Activated naive CD8-positive, alpha-beta T cell treated with anti-CD3 and anti-CD28 coated beads, Interleukin-2, amount 50 U/mL, for 24 hours (primary cell): ENCODE measurements around the gene TMEM179B.
"Not testable (repeated sequence)": the region's sequence is repeated elsewhere in the genome, so short reads cannot be mapped to it uniquely, and the experiment has no call there.

ENCODE experiments used
- ATAC-seq: fragments of 150-1000 bp; cut with Tn5 transposase; one replicate; pipeline ENCODE4 v1.10.0; 2021
- DNase-seq: peaks from one replicate; pipeline ENCODE4 v3.0.0; 2021
- H3K27ac Mint-ChIP-seq: one replicate; pipeline ENCODE4 v1.8.0; 2021; ENCODE audit warnings: mild to moderate bottlenecking, mixed read lengths
- H3K27me3 Mint-ChIP-seq: one replicate; pipeline ENCODE4 v1.8.0; 2021; ENCODE audit warnings: mixed read lengths
- H3K36me3 Mint-ChIP-seq: one replicate; pipeline ENCODE4 v1.8.0; 2021; ENCODE audit warnings: low read depth, mixed read lengths
- H3K4me1 Mint-ChIP-seq: one replicate; pipeline ENCODE4 v1.8.0; 2021; ENCODE audit warnings: mixed read lengths
- H3K4me3 Mint-ChIP-seq: one replicate; pipeline ENCODE4 v1.8.0; 2021; ENCODE audit warnings: mild to moderate bottlenecking, moderate library complexity, mixed read lengths
- H3K9me3 Mint-ChIP-seq: one replicate; pipeline ENCODE4 v1.8.0; 2021; ENCODE audit warnings: mixed read lengths

TMEM179B gene, protein sequence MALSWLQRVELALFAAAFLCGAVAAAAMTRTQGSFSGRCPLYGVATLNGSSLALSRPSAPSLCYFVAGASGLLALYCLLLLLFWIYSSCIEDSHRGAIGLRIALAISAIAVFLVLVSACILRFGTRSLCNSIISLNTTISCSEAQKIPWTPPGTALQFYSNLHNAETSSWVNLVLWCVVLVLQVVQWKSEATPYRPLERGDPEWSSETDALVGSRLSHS

GRCh38 chr11:62787005-62787759 is at the start of gene TMEM179B:
Gene TMEM179B (plus strand): TSS chr11:62787402. CDS start chr11:62787432, 30 bp downstream.
- ATAC-seq = peak; percentile 79
- Mint-ChIP-seq H3K4me1 (peaks cover 47% of the 10 kb centered on the region), H3K4me3 (peak within 1 kb of the TSS; percentile 92), H3K27ac (peak within 1 kb of the TSS; percentile 84), H3K27me3 (no peaks in the 10 kb centered on the region), H3K36me3 (peaks cover 23% of the 10 kb centered on the region), H3K9me3 (no peaks in the 10 kb centered on the region)
- peak; percentile 99 for DNase-seq

DNA sequence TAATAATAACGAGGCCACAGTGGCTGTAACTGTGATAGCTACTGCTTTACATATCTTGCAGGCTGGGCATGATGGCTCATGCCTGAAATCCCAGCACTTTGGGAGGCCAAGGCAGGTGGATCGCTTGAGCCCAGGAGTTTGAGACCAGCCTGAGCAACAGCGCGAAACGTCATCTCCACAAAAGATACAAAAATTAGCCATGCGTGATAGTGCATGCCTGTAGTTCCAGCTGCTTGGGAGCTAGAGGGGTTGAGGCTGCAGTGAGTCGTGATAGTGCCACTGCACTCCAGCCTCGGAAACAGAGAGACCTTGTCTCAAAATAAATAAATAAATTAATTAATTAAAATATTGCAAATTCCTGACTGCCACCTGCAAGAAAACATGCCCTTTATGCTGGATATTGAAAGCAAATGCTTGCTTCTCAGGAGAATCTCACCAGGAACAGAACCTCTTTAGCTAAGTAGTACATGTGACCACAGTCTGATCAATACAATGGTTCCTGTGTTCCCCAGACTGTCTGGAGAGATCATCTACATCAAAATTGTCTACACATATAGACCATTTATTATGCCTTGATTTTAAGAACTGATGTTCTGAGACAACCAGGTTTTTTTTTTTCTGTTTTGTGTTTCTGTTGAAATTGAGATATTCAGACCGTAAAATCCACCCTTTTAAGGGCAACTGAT is 39.6 kb upstream of the TMEM179B start:
- no peaks in the 10 kb centered on the region for H3K9me3 Mint-ChIP-seq
- no peak for DNase-seq
- H3K27me3 Mint-ChIP-seq = no peaks in the 10 kb centered on the region
- H3K27ac Mint-ChIP-seq = no peak overlapping the region
- ATAC-seq = no peak
- peaks cover 4% of the 10 kb centered on the region for H3K36me3 Mint-ChIP-seq
- H3K4me3 Mint-ChIP-seq = no peak overlapping the region
- H3K4me1 Mint-ChIP-seq = peaks cover 11% of the 10 kb centered on the region

GRCh38 chr11:62749931-62750330 is 37.3 kb upstream of the TMEM179B start:
- DNase-seq, H3K36me3 Mint-ChIP-seq, H3K4me3 Mint-ChIP-seq, H3K27me3 Mint-ChIP-seq, H3K9me3 Mint-ChIP-seq, H3K27ac Mint-ChIP-seq, ATAC-seq: not testable (repeated sequence)
- H3K4me1 Mint-ChIP-seq = peaks cover 27% of the 10 kb centered on the region

GRCh38 chr11:62752177-62752785 is 34.9 kb upstream of the TMEM179B start:
- DNase-seq (no peak), ATAC-seq (no peak)
- Mint-ChIP-seq H3K4me1 (peaks cover 27% of the 10 kb centered on the region), H3K27ac (no peak overlapping the region), H3K9me3 (no peaks in the 10 kb centered on the region), H3K27me3 (peaks cover 2% of the 10 kb centered on the region), H3K4me3 (no peak overlapping the region), H3K36me3 (peaks cover 8% of the 10 kb centered on the region)

GRCh38 chr11:62752994-62753735 is 34.0 kb upstream of the TMEM179B start:
- no peak for DNase-seq
- Mint-ChIP-seq H3K4me1 (peaks cover 27% of the 10 kb centered on the region), H3K4me3 (peak overlapping the region; percentile 98), H3K27ac (peak overlapping the region; percentile 99), H3K9me3 (no peaks in the 10 kb centered on the region), H3K27me3 (peaks cover 2% of the 10 kb centered on the region), H3K36me3 (peaks cover 8% of the 10 kb centered on the region)
- no peak for ATAC-seq

DNA sequence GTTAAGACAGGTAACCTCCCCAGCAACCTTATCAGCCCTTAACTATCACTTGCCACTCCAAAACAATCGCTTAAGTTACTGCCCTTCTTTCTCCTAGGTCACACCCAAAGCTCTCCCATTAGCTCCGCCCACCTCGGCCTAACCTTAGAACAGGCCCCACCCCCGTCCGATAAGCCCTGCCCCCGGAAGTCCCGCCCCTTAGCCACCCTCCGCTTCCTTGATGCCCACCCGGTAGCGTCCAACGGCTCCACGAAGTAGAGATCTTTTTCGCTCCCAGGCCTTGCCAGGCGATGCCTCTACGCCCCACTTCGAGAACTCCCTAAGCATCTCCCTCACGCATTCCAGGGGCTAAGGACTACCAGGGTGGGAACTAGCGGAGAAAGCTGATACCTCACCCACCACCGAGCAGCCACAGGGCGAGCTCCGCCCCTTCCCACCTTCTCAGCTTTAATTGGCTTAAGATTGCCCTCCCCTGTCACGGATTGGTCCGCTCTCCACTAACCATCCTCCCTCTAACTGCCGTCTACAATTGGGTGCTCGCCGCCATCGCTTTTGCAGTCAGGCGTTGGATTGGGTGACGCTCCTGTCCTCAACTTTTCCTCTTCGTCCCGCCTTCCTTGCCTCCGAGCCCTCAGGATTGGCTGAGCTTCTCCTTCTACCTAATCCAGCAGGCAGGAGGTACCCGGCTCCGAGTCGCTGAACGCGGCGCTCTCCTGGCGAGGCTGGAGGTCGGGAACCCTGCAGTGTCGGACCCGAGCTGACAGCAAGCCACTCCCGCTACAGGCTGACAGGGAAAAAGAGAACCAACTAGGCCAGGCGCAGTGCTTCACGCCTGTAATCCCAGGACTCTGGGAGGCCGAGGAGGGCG is 33.2 kb upstream of the TMEM179B start, which contains the start of gene ZBTB3:
Gene ZBTB3 (minus strand): TSS at position 425 of the 868 bp plus-strand sequence. CDS start 496 bp downstream, outside the sequence.
- H3K27me3 Mint-ChIP-seq = peaks cover 2% of the 10 kb centered on the region
- DNase-seq (peak; percentile 96), ATAC-seq (peak; percentile 99)
- H3K9me3 Mint-ChIP-seq = no peaks in the 10 kb centered on the region
- H3K27ac Mint-ChIP-seq = peak within 1 kb of the TSS; percentile 99
- H3K4me1 Mint-ChIP-seq = peaks cover 27% of the 10 kb centered on the region
- H3K4me3 Mint-ChIP-seq = peak within 1 kb of the TSS; percentile 98
- H3K36me3 Mint-ChIP-seq = peaks cover 7% of the 10 kb centered on the region

DNA sequence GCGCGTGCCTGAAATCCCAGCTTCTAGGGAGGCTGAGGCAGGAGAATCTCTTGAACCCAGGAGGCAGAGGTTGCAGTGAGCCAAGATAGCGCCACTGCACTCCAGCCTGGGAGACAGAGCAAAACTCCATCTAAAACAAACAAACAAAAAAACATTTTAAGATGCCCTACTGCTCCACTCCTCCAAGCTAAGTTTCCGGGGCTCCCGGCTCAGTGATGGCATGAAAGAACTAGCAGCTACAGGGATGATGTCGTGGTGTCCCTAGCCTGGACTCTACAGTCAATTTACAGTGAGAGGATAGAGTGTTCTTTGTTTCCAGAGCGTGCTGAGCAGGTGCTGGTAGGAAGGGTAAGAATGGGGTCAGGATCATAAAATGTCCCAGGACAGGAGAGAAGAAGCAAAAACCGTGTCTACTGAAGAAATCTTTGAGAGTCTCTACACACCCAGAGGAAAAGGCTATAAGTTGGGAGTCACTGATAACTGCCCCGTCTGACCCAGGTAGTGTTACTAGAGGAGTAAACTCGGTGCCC is 32.1 kb upstream of the TMEM179B start:
- DNase-seq = no peak
- ATAC-seq = no peak
- Mint-ChIP-seq H3K4me3 (peak overlapping the region; percentile 98), H3K4me1 (peaks cover 27% of the 10 kb centered on the region), H3K27me3 (peaks cover 2% of the 10 kb centered on the region), H3K9me3 (no peaks in the 10 kb centered on the region), H3K36me3 (peaks cover 5% of the 10 kb centered on the region), H3K27ac (no peak overlapping the region)

- H3K36me3 Mint-ChIP-seq = peaks cover 10% of the 10 kb centered on the region
- no peak for ATAC-seq
- H3K27ac Mint-ChIP-seq = no peak overlapping the region
- peaks cover 2% of the 10 kb centered on the region for H3K27me3 Mint-ChIP-seq
- DNase-seq = no peak
- H3K9me3 Mint-ChIP-seq = no peaks in the 10 kb centered on the region
- H3K4me3 Mint-ChIP-seq = no peak overlapping the region
- H3K4me1 Mint-ChIP-seq = peaks cover 29% of the 10 kb centered on the region
Measured at GRCh38 chr11:62757846-62758788, 29.1 kb upstream of the TMEM179B start.

- Mint-ChIP-seq H3K36me3 (peaks cover 15% of the 10 kb centered on the region), H3K4me3 (peak overlapping the region; percentile 94), H3K4me1 (peaks cover 21% of the 10 kb centered on the region), H3K27ac (peak overlapping the region; percentile 39)
- not testable (repeated sequence) for H3K9me3 Mint-ChIP-seq, ATAC-seq, H3K27me3 Mint-ChIP-seq
- peak; percentile 23 for DNase-seq
Measured at GRCh38 chr11:62760867-62761227, 26.4 kb upstream of the TMEM179B start.

DNA sequence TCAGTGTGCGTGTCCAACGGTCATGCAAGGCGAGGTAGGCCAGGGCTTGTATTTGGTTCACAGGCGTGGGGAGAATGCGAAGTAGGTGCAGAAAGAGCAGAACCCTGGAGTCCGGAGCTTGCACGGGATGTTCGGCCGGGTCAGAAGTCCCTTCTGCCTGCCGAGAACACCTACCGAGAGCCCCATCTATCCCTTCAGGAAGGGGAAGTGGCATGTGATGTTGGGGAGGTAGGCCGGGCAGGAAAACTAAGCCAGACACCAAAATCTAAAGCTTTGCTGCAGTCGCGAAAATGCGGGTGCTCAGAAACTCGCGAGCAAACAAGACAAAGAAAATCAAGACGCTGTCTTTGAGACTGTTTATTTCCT is 16.4 kb upstream of the TMEM179B start:
- peaks cover 11% of the 10 kb centered on the region for H3K36me3 Mint-ChIP-seq
- no peaks in the 10 kb centered on the region for H3K9me3 Mint-ChIP-seq
- peaks cover 27% of the 10 kb centered on the region for H3K4me1 Mint-ChIP-seq
- no peaks in the 10 kb centered on the region for H3K27me3 Mint-ChIP-seq
- H3K27ac Mint-ChIP-seq = peak overlapping the region; percentile 96
- no peak for ATAC-seq
- H3K4me3 Mint-ChIP-seq = peak overlapping the region; percentile 90
- peak; percentile 30 for DNase-seq

GRCh38 chr11:62771144-62772021 is 15.8 kb upstream of the TMEM179B start, which contains the start of gene TAF6L:
Gene TAF6L (plus strand): TSS chr11:62771396. CDS start chr11:62775784, 4,388 bp downstream.
- H3K27me3 Mint-ChIP-seq = no peaks in the 10 kb centered on the region
- H3K36me3 Mint-ChIP-seq = peaks cover 11% of the 10 kb centered on the region
- H3K27ac Mint-ChIP-seq = peak within 1 kb of the TSS; percentile 96
- DNase-seq (peak; percentile 96), ATAC-seq (peak; percentile 87)
- H3K4me3 Mint-ChIP-seq = peak within 1 kb of the TSS; percentile 90
- peaks cover 27% of the 10 kb centered on the region for H3K4me1 Mint-ChIP-seq
- H3K9me3 Mint-ChIP-seq = no peaks in the 10 kb centered on the region
